ENCODE data around the gene SLC18A3. TPM values are rescaled to one million over a fixed set of nuclear protein-coding genes. Genes with fewer than 3 reads are reported as not detected.

The SLC18A3 gene
- total and polyA plus RNA-seq, 7 donors, result 0.16 to 2.5 (median 0.83) TPM; not detected in 3

DNA sequence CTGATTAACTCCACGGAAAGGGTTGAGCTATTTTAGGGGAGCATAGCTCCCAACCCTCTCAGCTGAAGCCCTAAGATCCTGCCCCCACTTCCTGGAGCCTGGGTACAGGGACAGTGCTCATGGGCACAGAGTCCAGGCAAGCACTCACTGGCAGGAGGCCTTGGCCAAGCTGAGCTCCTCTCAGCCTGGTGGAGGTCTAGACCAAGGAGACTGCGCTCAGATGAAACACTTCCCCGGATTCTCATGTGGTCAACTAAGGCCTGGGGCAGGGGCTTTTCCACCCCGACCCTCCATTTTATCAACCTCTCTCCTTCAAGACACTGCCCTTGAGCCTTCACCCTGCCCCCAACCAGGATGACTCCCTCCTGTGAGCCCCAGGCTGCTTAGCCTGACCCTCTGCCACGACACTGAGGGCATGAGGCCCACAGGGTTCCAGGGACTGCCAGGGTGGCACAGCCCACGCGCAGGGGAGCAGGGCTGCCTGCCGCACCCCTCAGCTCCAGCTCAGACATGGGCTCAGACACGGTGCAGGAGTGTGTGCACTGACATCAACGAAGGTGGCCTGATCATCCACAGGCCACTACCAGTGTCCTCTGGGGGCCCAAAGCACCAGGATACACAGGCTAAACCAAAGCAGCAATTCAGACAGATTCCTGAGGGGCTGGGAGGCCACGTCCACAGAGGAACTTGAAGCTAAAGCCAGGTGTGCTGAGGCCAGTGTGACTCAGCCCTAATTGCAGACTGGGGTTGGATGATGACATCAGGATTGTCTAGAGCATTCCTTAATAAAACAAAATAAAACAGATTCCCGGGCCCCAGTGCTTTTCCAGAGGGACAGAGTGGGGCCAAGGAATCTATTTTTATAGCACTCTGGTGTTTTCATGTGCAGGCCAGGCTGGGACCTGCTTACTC lies 22.6 kb downstream of the SLC18A3 start:
- DNase-seq, result peak; percentile 48
- Histone ChIP-seq H3K4me1 (no peaks in the 10 kb centered on the region), H3K27me3 (no peaks in the 10 kb centered on the region), H3K9me3 (no peaks in the 10 kb centered on the region), H3K27ac (no peak overlapping the region), H3K4me3 (no peak overlapping the region), H3K36me3 (no peaks in the 10 kb centered on the region)
- intact Hi-C loops (cut with DNase I), result no loop called here
- 46 to 64% methylated on average over 12 of the region's 12 CpGs for WGBS, 2 donors
- TF ChIP-seq POLR2A (IDR thresholded peaks at IDR 0.05) (no peak), POLR2AphosphoS5 (IDR thresholded peaks at IDR 0.05) (no peak), EP300 (IDR thresholded peaks at IDR 0.05) (no peak)
- TF ChIP-seq, protein P1, sequence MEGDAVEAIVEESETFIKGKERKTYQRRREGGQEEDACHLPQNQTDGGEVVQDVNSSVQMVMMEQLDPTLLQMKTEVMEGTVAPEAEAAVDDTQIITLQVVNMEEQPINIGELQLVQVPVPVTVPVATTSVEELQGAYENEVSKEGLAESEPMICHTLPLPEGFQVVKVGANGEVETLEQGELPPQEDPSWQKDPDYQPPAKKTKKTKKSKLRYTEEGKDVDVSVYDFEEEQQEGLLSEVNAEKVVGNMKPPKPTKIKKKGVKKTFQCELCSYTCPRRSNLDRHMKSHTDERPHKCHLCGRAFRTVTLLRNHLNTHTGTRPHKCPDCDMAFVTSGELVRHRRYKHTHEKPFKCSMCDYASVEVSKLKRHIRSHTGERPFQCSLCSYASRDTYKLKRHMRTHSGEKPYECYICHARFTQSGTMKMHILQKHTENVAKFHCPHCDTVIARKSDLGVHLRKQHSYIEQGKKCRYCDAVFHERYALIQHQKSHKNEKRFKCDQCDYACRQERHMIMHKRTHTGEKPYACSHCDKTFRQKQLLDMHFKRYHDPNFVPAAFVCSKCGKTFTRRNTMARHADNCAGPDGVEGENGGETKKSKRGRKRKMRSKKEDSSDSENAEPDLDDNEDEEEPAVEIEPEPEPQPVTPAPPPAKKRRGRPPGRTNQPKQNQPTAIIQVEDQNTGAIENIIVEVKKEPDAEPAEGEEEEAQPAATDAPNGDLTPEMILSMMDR (IDR thresholded peaks at IDR 0.05), result no peak

DNA sequence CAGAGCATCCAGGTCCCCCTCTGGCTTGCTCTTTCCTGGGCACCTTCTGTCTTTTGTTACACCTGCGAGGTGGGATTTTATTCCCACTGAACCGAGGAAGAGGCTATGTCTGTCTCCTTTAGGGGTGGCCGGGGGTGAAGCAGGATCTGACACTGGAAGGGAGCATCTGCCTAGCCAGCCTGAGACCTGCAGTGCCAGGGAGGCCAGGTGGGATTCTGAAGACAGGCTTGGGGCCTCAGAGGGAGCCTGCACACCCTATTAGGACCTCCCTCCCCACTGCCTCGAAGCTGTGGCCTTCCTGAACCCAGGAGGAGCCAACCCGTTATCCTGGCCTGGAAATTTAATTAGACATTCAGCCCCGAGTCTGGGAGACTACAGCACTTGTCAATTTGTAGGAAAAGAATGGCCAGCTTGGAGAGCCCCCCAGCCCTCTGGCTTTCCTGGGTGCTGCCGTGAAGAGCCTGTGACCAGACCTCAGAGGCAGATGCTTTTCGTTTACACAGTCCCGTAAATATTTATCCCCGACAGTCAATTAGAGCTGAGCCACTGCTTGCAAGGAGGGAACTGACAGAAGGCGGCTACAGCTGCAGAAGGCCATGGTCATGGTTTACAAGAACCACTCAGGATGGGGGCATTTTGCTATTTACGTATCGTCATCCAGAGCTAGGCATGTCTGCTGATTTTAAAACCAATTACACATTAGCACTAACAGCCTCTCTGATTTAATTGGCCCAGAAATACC lies 23.4 kb downstream of the SLC18A3 start:
- TF ChIP-seq POLR2A (IDR thresholded peaks at IDR 0.05) (no peak), EP300 (IDR thresholded peaks at IDR 0.05) (no peak)
- TF ChIP-seq, protein P1 (IDR thresholded peaks at IDR 0.05), result no peak
- H3K4me1 ChIP-seq, result no peaks in the 10 kb centered on the region
- H3K27me3 ChIP-seq, result no peaks in the 10 kb centered on the region
- no peak overlapping the region for H3K27ac ChIP-seq
- no peaks in the 10 kb centered on the region for H3K9me3 ChIP-seq
- intact Hi-C loops (cut with DNase I), result no loop called here
- DNase-seq, result peak; percentile 46
- H3K4me3 ChIP-seq, result no peak overlapping the region
- 37 to 49% methylated on average over 13 of the region's 13 CpGs for WGBS, 2 donors
- H3K36me3 ChIP-seq, result no peaks in the 10 kb centered on the region

DNA sequence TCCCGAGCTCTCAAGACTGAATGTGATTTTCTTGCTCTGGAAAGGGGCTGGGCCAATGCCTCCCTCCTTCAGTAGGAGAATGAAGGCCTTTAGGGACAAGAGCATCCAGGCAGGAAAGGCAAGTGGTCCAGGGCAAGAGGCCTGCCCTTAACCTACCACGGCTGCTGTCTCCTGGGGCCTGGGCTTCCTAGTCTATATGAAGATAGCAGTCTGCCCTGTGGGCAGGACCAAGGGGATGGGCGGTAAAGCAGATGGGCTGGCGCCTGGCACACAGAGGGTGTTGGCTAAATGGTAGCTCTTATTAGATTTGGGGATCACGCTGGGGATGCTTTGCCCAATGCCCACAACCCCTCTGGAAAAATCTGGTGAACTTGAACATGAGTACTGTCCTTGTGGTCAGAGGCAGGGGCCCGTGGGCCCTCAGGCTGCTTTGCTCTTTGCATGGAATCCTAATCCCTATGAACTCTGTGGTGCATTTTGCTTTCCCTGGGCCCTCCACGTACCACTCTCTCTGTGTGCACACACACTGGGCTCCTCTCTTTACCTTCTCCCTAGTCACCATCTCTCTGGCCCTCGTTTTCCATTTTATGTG lies 24.1 kb downstream of the SLC18A3 start:
- H3K9me3 ChIP-seq, result no peaks in the 10 kb centered on the region
- no peaks in the 10 kb centered on the region for H3K4me1 ChIP-seq
- 65 to 75% methylated on average over 8 of the region's 8 CpGs for WGBS, 2 donors
- no peak overlapping the region for H3K27ac ChIP-seq
- H3K4me3 ChIP-seq, result no peak overlapping the region
- H3K36me3 ChIP-seq, result no peaks in the 10 kb centered on the region
- TF ChIP-seq EP300 (IDR thresholded peaks at IDR 0.05) (no peak), POLR2A (IDR thresholded peaks at IDR 0.05) (no peak), POLR2AphosphoS5 (IDR thresholded peaks at IDR 0.05) (no peak)
- TF ChIP-seq, protein P1 (IDR thresholded peaks at IDR 0.05), result no peak
- peak; percentile 48 for DNase-seq
- intact Hi-C loops (cut with DNase I), result no loop called here
- no peaks in the 10 kb centered on the region for H3K27me3 ChIP-seq

DNA sequence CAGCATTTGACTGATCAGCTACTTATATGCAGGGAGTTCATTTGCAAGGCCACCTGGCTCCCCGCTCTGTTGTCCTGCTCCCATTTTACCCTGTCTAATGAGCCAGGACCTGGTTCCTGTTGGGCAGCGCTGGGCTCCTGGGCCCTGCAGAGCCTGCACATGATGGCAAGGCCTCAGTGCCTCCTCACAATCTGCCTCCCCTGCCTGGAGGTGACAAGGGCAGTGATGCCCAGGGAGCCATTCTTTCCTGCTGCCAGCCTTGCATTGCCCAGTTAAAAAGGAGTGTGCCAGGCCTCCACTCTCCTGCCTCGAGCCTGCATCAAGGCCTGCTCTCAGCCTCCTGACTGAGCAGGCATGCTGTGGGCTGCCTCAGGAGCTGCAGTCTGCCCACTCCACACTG lies 32.2 kb downstream of the SLC18A3 start:
- H3K4me1 ChIP-seq, result no peaks in the 10 kb centered on the region
- no peaks in the 10 kb centered on the region for H3K36me3 ChIP-seq
- no peaks in the 10 kb centered on the region for H3K9me3 ChIP-seq
- H3K27me3 ChIP-seq, result peaks cover 0 to 25% (median 11%) of the 10 kb centered on the region in 3 donors
- DNase-seq, result no peak
- intact Hi-C loops (cut with DNase I), result no loop called here
- 84 to 91% methylated on average over 3 of the region's 3 CpGs for WGBS, 2 donors
- no peak overlapping the region for H3K4me3 ChIP-seq
- no peak overlapping the region for H3K27ac ChIP-seq
- TF ChIP-seq, protein P1 (IDR thresholded peaks at IDR 0.05), result no peak
- TF ChIP-seq EP300 (IDR thresholded peaks at IDR 0.05), result no peak
- no peak for TF ChIP-seq POLR2AphosphoS5 (IDR thresholded peaks at IDR 0.05)
- TF ChIP-seq POLR2A (IDR thresholded peaks at IDR 0.05), result no peak

All from sigmoid colon (tissue), 7 donors.